HFF-Myc (cell line): ENCODE results near the gene TRIM3.

ENCODE experiments used
- DNase-seq: peaks from one replicate; pipeline ENCODE4 v3.0.0-alpha.2; 2011; ENCODE audit warnings: low read depth; ENCODE audit errors: extremely low read depth
- H3K4me3 ChIP-seq: replicated peaks from 2 replicates; pipeline ENCODE4 v1.5.1; 2011; ENCODE audit warnings: low read depth, mild to moderate bottlenecking, control low read depth, low read length
- CTCF ChIP-seq: IDR thresholded peaks from 2 replicates; pipeline ENCODE4 v1.5.1; 2012; ENCODE audit warnings: mild to moderate bottlenecking, low read depth, low read length, control low read depth; ENCODE audit errors: missing control alignments

Gene TRIM3

GRCh38 chr11:6400431-6401345, 73.1 kb downstream of the TRIM3 start:
- TF ChIP-seq CTCF = no peak
- H3K4me3 ChIP-seq = no peak overlapping the region
- no peak for DNase-seq
